NCI-H1930 (cell line): ENCODE results near the gene GPSM1.
"Not testable (repeated sequence)": the region's sequence is repeated elsewhere in the genome, so short reads cannot be mapped to it uniquely, and the experiment has no call there.

Source experiments
- DNase-seq, 2 experiments: peaks; one replicate each; lab custom pipeline; 2025; lab: John Stamatoyannopoulos, UW

Gene GPSM1

GRCh38 chr9:136318111-136318775 is 9.1 kb upstream of the GPSM1 start:
- DNase-seq, result no peak

- DNase-seq, result no peak
Observed at GRCh38 chr9:136318776-136319241, 8.5 kb upstream of the GPSM1 start.

GRCh38 chr9:136319244-136319643 is 8.1 kb upstream of the GPSM1 start:
- DNase-seq, result not testable (repeated sequence)

- DNase-seq, result not testable (repeated sequence)
Observed at GRCh38 chr9:136319955-136320354, 7.4 kb upstream of the GPSM1 start.

- DNase-seq, result not testable (repeated sequence)
Observed at GRCh38 chr9:136320972-136321371, 6.4 kb upstream of the GPSM1 start.

- DNase-seq, result no peak
Observed at GRCh38 chr9:136321561-136321960, 5.8 kb upstream of the GPSM1 start.

GRCh38 chr9:136322756-136323330 is 4.5 kb upstream of the GPSM1 start:
- DNase-seq, result no peak

- no peak for DNase-seq
Observed at GRCh38 chr9:136323371-136323789, 4.0 kb upstream of the GPSM1 start.

- no peak for DNase-seq
Observed at GRCh38 chr9:136324501-136325300, 2.6 kb upstream of the GPSM1 start.

- no peak for DNase-seq
Observed at GRCh38 chr9:136325358-136325757, 2.0 kb upstream of the GPSM1 start.

- no peak for DNase-seq
Observed at GRCh38 chr9:136326061-136326760, 1.1 kb upstream of the GPSM1 start.

GRCh38 chr9:136326761-136327303 is 507 bp upstream of the GPSM1 start:
- DNase-seq, result no peak

- DNase-seq, result no peak
Observed at GRCh38 chr9:136328011-136328621, 777 bp downstream of the GPSM1 start.

GRCh38 chr9:136328622-136329041 is 1.3 kb downstream of the GPSM1 start:
- no peak for DNase-seq

- no peak for DNase-seq
Observed at GRCh38 chr9:136329211-136329627, 1.9 kb downstream of the GPSM1 start.

GRCh38 chr9:136329636-136330405 is 2.5 kb downstream of the GPSM1 start:
- DNase-seq, result no peak

GRCh38 chr9:136330406-136330990 is 3.2 kb downstream of the GPSM1 start:
- no peak for DNase-seq

- DNase-seq, result no peak
Observed at GRCh38 chr9:136331030-136331429, 3.7 kb downstream of the GPSM1 start.

GRCh38 chr9:136331556-136332481 is 4.5 kb downstream of the GPSM1 start:
- DNase-seq, result no peak
